Measurements from ENCODE around the gene ANKRD23. TPM values are rescaled to one million over a fixed set of nuclear protein-coding genes. Genes with fewer than 3 reads are reported as not detected.

ANKRD23 gene
- total RNA-seq, 1 donor: 1.8 TPM

- Histone ChIP-seq H3K79me2 (ENCODE audit: insufficient read depth, low read length) (no peaks in the 10 kb centered on the region), H3K36me3 (ENCODE audit: insufficient read depth, low read length) (no peaks in the 10 kb centered on the region), H3K27me3 (ENCODE audit: insufficient read depth, low read length) (no peaks in the 10 kb centered on the region), H4K20me1 (ENCODE audit: insufficient read depth, low read length) (no peaks in the 10 kb centered on the region), H3K27ac (ENCODE audit: low read depth, low read length) (no peak overlapping the region), H3K4me2 (ENCODE audit: insufficient read depth, low read length) (no peak overlapping the region), H3K9me3 (ENCODE audit: low read depth, low read length) (no peaks in the 10 kb centered on the region), H3K4me1 (ENCODE audit: insufficient read depth, low read length) (peaks cover 12% of the 10 kb centered on the region), H3K4me3 (ENCODE audit: insufficient read depth, low read length) (no peak overlapping the region), H2AFZ (ENCODE audit: low read length) (no peak overlapping the region)
- no peak for DNase-seq (ENCODE audit: insufficient read length, low spot score, missing footprints)
- TF ChIP-seq CTCF (IDR thresholded peaks at IDR 0.05; ENCODE audit: extremely low read depth, low read depth, low read length): no peak
Measured at GRCh38 chr2:96888072-96889011, 44.5 kb upstream of the ANKRD23 start.

GRCh38 chr2:96887493-96888012 is 43.7 kb upstream of the ANKRD23 start:
- Histone ChIP-seq H3K4me1 (ENCODE audit: insufficient read depth, low read length) (peaks cover 12% of the 10 kb centered on the region), H3K27me3 (ENCODE audit: insufficient read depth, low read length) (no peaks in the 10 kb centered on the region), H3K4me2 (ENCODE audit: insufficient read depth, low read length) (no peak overlapping the region), H3K36me3 (ENCODE audit: insufficient read depth, low read length) (no peaks in the 10 kb centered on the region), H3K27ac (ENCODE audit: low read depth, low read length) (no peak overlapping the region), H2AFZ (ENCODE audit: low read length) (no peak overlapping the region), H3K9me3 (ENCODE audit: low read depth, low read length) (no peaks in the 10 kb centered on the region), H3K4me3 (ENCODE audit: insufficient read depth, low read length) (no peak overlapping the region), H4K20me1 (ENCODE audit: insufficient read depth, low read length) (no peaks in the 10 kb centered on the region), H3K79me2 (ENCODE audit: insufficient read depth, low read length) (no peaks in the 10 kb centered on the region)
- DNase-seq (ENCODE audit: insufficient read length, low spot score, missing footprints): no peak
- no peak for TF ChIP-seq CTCF (IDR thresholded peaks at IDR 0.05; ENCODE audit: extremely low read depth, low read depth, low read length)

- no peak for DNase-seq (ENCODE audit: insufficient read length, low spot score, missing footprints)
Measured at GRCh38 chr2:96885432-96886347, 41.9 kb upstream of the ANKRD23 start.

More at GRCh38 chr2:96885432-96886347, 41.9 kb upstream of the ANKRD23 start:
- no peaks in the 10 kb centered on the region for H3K27me3 ChIP-seq (ENCODE audit: insufficient read depth, low read length)
- no peaks in the 10 kb centered on the region for H4K20me1 ChIP-seq (ENCODE audit: insufficient read depth, low read length)
- H2AFZ ChIP-seq (ENCODE audit: low read length): no peak overlapping the region
- no peak overlapping the region for H3K27ac ChIP-seq (ENCODE audit: low read depth, low read length)
- H3K4me1 ChIP-seq (ENCODE audit: insufficient read depth, low read length): peaks cover under 1% of the 10 kb centered on the region
- TF ChIP-seq CTCF (IDR thresholded peaks at IDR 0.05; ENCODE audit: extremely low read depth, low read depth, low read length): no peak
- H3K9me3 ChIP-seq (ENCODE audit: low read depth, low read length): no peaks in the 10 kb centered on the region
- no peaks in the 10 kb centered on the region for H3K79me2 ChIP-seq (ENCODE audit: insufficient read depth, low read length)
- no peak overlapping the region for H3K4me2 ChIP-seq (ENCODE audit: insufficient read depth, low read length)
- H3K36me3 ChIP-seq (ENCODE audit: insufficient read depth, low read length): no peaks in the 10 kb centered on the region
- no peak overlapping the region for H3K4me3 ChIP-seq (ENCODE audit: insufficient read depth, low read length)
